HepG2 (cell line): Measurements from ENCODE around the gene FGF14. TPM values are rescaled to one million over a fixed set of nuclear protein-coding genes. Genes with fewer than 3 reads are reported as not detected.

Experiments
- ATAC-seq: fragments of 200-7000 bp; cut with Tn5 transposase; 3 replicates; pipeline ENCODE4 v1.9.1; 2020; ENCODE audit warnings: mild to moderate bottlenecking, moderate library complexity
- BruUV-seq: library from RNA; stranded (reverse); fragments of 400-500 nt; replicated peaks from 2 replicates; lab custom pipeline; 2021; lab: Mats Ljungman, UMichigan
- CTCF ChIA-PET: fragments of 300-600 bp; formaldehyde crosslinking; extraction: SDS; loops from one replicate; lab custom pipeline; 2021; ENCODE audit warnings: low total read pairs, inconsistent platforms, low intra/inter-chr PET ratio; lab: Yijun Ruan, JAX
- POLR2A ChIA-PET: fragments of 350-600 bp; sonication (Branson Sonifier 250); formaldehyde crosslinking; loops from one replicate; lab custom pipeline; 2020; ENCODE audit warnings: antibody characterized with exemption, inconsistent platforms; lab: Yijun Ruan, JAX
- DNase-seq: peaks from one replicate; pipeline ENCODE4 v3.0.0-alpha.2; 2015; ENCODE audit warnings: low spot score
- FAIRE-seq: peaks from 3 replicates; lab custom pipeline; 2011; peaks lifted over from hg19 to GRCh38; lab: Jason Lieb, UNC
- H2AFZ ChIP-seq: one replicate; pipeline ENCODE4 v1.6.1; 2011; ENCODE audit warnings: low read length, inconsistent platforms
- H3K27ac ChIP-seq: fragments of 300-600 bp; 3 replicates; pipeline ENCODE4 v1.8.0; 2011; ENCODE audit warnings: mixed run types, mild to moderate bottlenecking, mixed read lengths, low read length, inconsistent platforms; ENCODE audit not compliant: insufficient read depth; ENCODE audit errors: extremely low read length
- H3K27me3 ChIP-seq, 2 experiments: fragments of 200-600 bp in 1 of 2; 2 replicates in 1 of 2; 3 replicates in 1 of 2; pipeline versions ENCODE4 v1.6.0 to v1.8.0; 2011; ENCODE audit warnings: low read length in 2 of 2, mild to moderate bottlenecking in 2 of 2, moderate library complexity in 2 of 2, inconsistent platforms in 1 of 2; ENCODE audit not compliant: insufficient read depth in 2 of 2, control insufficient read depth in 1 of 2
- H3K36me3 ChIP-seq, 2 experiments: fragments of 200-600 bp in 1 of 2; replicated peaks in 1 of 2; 2 replicates in 1 of 2; 3 replicates in 1 of 2; pipeline versions ENCODE4 v1.5.1 to v1.8.0; 2011; ENCODE audit warnings: low read length in 2 of 2, inconsistent platforms in 1 of 2; ENCODE audit not compliant: insufficient read depth in 2 of 2, control insufficient read depth in 1 of 2
- H3K4me1 ChIP-seq: 2 replicates; pipeline ENCODE4 v1.5.1; 2012; ENCODE audit warnings: low read length, inconsistent platforms; ENCODE audit not compliant: insufficient read depth
- H3K4me2 ChIP-seq: 2 replicates; pipeline ENCODE4 v1.6.0; 2011; ENCODE audit warnings: low read depth, low read length, inconsistent platforms
- H3K4me3 ChIP-seq, 3 experiments: fragments of 200-600 bp in 1 of 3; sonication (generic), shearing (Covaris generic) in 1 of 3; replicated peaks in 1 of 3; 2 replicates each; pipeline ENCODE4 v1.5.1; 2011 to 2016; ENCODE audit warnings: low read length in 3 of 3, inconsistent platforms in 2 of 3, low read depth in 2 of 3, mild to moderate bottlenecking in 2 of 3, control low read depth in 1 of 3, mixed read lengths in 1 of 3; ENCODE audit not compliant: insufficient read depth in 1 of 3
- H3K79me2 ChIP-seq: one replicate; pipeline ENCODE4 v1.6.1; 2011; ENCODE audit warnings: low read length, inconsistent platforms; ENCODE audit not compliant: insufficient read depth
- H3K9ac ChIP-seq: 2 replicates; pipeline ENCODE4 v1.6.0; 2011; ENCODE audit warnings: mild to moderate bottlenecking, low read depth, low read length, inconsistent platforms; ENCODE audit not compliant: insufficient read depth
- H3K9me3 ChIP-seq: 2 replicates; pipeline ENCODE4 v1.5.1; 2012; ENCODE audit warnings: mild to moderate bottlenecking, low read length
- H4K20me1 ChIP-seq: 2 replicates; pipeline ENCODE4 v1.6.0; 2011; ENCODE audit warnings: inconsistent platforms, mild to moderate bottlenecking, low read length, moderate library complexity; ENCODE audit not compliant: insufficient read depth
- ATAD3A ChIP-seq: sonication (generic); formaldehyde crosslinking; IDR thresholded peaks from 2 replicates; pipeline ENCODE4 v1.4.0; 2020; ENCODE audit warnings: missing genetic modification reagents
- BRD4 ChIP-seq: sonication (generic); formaldehyde crosslinking; IDR thresholded peaks from 2 replicates; pipeline ENCODE4 v1.4.0; 2020; ENCODE audit warnings: missing genetic modification reagents
- FOXP1 ChIP-seq, 2 experiments: fragments of 450-650 bp in 1 of 2; IDR thresholded peaks; 2 replicates each; pipeline ENCODE4 v1.6.1; 2017 to 2018; ENCODE audit warnings: antibody characterized with exemption in 1 of 2
- NKX3-1 ChIP-seq: sonication (generic); formaldehyde crosslinking; IDR thresholded peaks from 2 replicates; pipeline ENCODE4 v1.5.0; 2020; ENCODE audit warnings: missing genetic modification reagents
- PAX8 ChIP-seq: sonication (generic); formaldehyde crosslinking; IDR thresholded peaks from 2 replicates; pipeline ENCODE4 v1.8.0; 2022; ENCODE audit warnings: mild to moderate bottlenecking, missing genetic modification reagents, borderline replicate concordance
- ZBTB7A ChIP-seq: sonication (generic); formaldehyde crosslinking; IDR thresholded peaks from 2 replicates; pipeline ENCODE4 v1.8.0; 2022; ENCODE audit warnings: mild to moderate bottlenecking, missing genetic modification reagents
- ZNF256 ChIP-seq: sonication (generic); formaldehyde crosslinking; conservative IDR thresholded peaks from 2 replicates; pipeline ENCODE4 v1.4.0; 2020; ENCODE audit warnings: missing genetic modification reagents
- ZNF431 ChIP-seq: sonication (generic); formaldehyde crosslinking; IDR thresholded peaks from 2 replicates; pipeline ENCODE4 v1.9.0; 2022; ENCODE audit warnings: missing genetic modification reagents, low read depth, mild to moderate bottlenecking, borderline replicate concordance
- ZNF564 ChIP-seq: sonication (generic); formaldehyde crosslinking; IDR thresholded peaks from 2 replicates; pipeline ENCODE4 v1.8.1; 2023; ENCODE audit warnings: mild to moderate bottlenecking, missing genetic modification reagents
- WGBS: methylation state at CpG from one replicate; pipeline ENCODE4 v1.1.6; 2017; ENCODE audit warnings: low lambda C conversion rate; 5-methylcytosine and 5-hydroxymethylcytosine counted together
- in situ Hi-C: cut with HindIII; loops from 2 replicates; pipeline ENCODE4 v1.10.0; 2017; ENCODE audit warnings: low pct_unique_long_range_greater_than_20kb; ENCODE audit not compliant: extremely low pct_ligation_motif_present
- intact Hi-C: fragments of 100-400 bp; cut with micrococcal nuclease; formaldehyde crosslinking; loops from one replicate; pipeline ENCODE4 v1.10.0; 2022; ENCODE audit not compliant: unreplicated experiment
- polyA plus RNA-seq, 8 experiments: library from polyadenylated mRNA; depleted of rRNA in 3 of 8; stranded (reverse) in 7 of 8; unstranded in 1 of 8; fragments of >200 nt; fragmentation: Illumina TruSeq in 4 of 8; extraction: Trizol in 4 of 8; gene quantifications; 2 replicates each; pipeline versions ENCODE4 v1.2.1 to v1.2.3, GENCODE V29; 2011 to 2016; ENCODE audit warnings: low read depth in 4 of 8, missing spikeins in 1 of 8, mixed read lengths in 1 of 8; ENCODE audit not compliant: insufficient read depth in 1 of 8
- total RNA-seq, 5 experiments: library from RNA; depleted of rRNA; stranded (reverse); fragments of >200 nt; fragmentation: Illumina TruSeq; extraction: Trizol; gene quantifications; 2 replicates each; pipeline ENCODE4 v1.2.3, GENCODE V29; 2016; ENCODE audit warnings: low read depth in 1 of 5
- TF ChIP-seq, protein P1 (sequence below): sonication (generic); formaldehyde crosslinking; IDR thresholded peaks from 2 replicates; pipeline ENCODE4 v1.4.0; 2020; ENCODE audit warnings: missing genetic modification reagents

FGF14 gene
- total and polyA plus RNA-seq, 2 of the 13 experiments (the other 11 are each of a cell fraction or from before 2014, with no cell fraction given), result not detected

- TF ChIP-seq ZNF256 (CRISPR knock-in tag), result no peak
- TF ChIP-seq ZNF564 (CRISPR knock-in tag), result no peak
- TF ChIP-seq, protein P1, sequence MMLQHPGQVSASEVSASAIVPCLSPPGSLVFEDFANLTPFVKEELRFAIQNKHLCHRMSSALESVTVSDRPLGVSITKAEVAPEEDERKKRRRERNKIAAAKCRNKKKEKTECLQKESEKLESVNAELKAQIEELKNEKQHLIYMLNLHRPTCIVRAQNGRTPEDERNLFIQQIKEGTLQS, result no peak
- no peak for TF ChIP-seq NKX3-1 (CRISPR knock-in tag)
- no peak for TF ChIP-seq ZNF431 (CRISPR knock-in tag)
- no peak for TF ChIP-seq FOXP1 (IDR thresholded peaks at IDR 0.05)
- TF ChIP-seq FOXP1 (CRISPR knock-in tag; IDR thresholded peaks at IDR 0.05), result no peak
- no peak for TF ChIP-seq PAX8 (CRISPR knock-in tag)
- no peak for TF ChIP-seq ZBTB7A (CRISPR knock-in tag)
Observed at GRCh38 chr13:101959016-101959415, 442.8 kb downstream of the FGF14 start (continued).

DNA sequence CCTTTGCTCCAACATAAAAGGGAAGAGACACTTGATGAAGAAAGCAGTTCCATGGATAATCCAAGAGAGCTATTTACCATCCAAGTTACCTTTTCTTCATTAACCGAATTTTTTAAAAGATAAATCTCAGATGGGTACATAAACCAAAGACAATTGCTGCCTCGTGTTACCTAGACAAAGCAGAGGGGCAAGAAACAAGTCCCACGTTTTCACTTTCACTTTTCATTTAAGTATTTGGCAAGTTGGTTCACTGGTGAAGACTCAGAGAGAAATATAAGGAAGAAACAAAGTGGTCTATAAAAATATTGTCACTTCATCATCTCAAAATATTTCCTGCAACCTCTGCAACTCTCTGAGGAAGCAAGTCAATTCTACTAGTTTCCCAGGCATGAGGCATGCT is 446.1 kb downstream of the FGF14 start:
- Histone ChIP-seq H3K4me1 (no peaks in the 10 kb centered on the region), H3K27me3 (no peaks in the 10 kb centered on the region), H3K9me3 (no peaks in the 10 kb centered on the region), H4K20me1 (no peaks in the 10 kb centered on the region), H3K79me2 (no peaks in the 10 kb centered on the region), H2AFZ (no peak overlapping the region), H3K4me3 (no peak overlapping the region), H3K27ac (no peak overlapping the region), H3K36me3 (no peaks in the 10 kb centered on the region), H3K9ac (no peak overlapping the region), H3K4me2 (no peak overlapping the region)
- no TSS peak for BruUV-seq
- DNase-seq (no peak), FAIRE-seq (no peak), ATAC-seq (no peak)
- CTCF ChIA-PET, result no interaction called here
- TF ChIP-seq BRD4 (no peak), ATAD3A (CRISPR knock-in tag) (no peak)
- 0% methylated on average over 3 of the region's 3 CpGs for WGBS
- POLR2A ChIA-PET, result no interaction called here
- in situ Hi-C loops, result loop anchor here (25.0 kb wide), 1 partner anchor 607 kb away; no protein-coding TSS in a partner anchor
- intact Hi-C loops, result no loop called here
